Cerebellar cortex (tissue), 1 donor: Measurements from ENCODE around the gene ZNF804A.
A peak's percentile ranks its signal among the peaks of the same experiment; 100 is the strongest.

Source experiments
- DNase-seq: peaks from one replicate; pipeline ENCODE4 v3.0.0-alpha.2; 2015; ENCODE audit warnings: low spot score

Gene ZNF804A

DNA sequence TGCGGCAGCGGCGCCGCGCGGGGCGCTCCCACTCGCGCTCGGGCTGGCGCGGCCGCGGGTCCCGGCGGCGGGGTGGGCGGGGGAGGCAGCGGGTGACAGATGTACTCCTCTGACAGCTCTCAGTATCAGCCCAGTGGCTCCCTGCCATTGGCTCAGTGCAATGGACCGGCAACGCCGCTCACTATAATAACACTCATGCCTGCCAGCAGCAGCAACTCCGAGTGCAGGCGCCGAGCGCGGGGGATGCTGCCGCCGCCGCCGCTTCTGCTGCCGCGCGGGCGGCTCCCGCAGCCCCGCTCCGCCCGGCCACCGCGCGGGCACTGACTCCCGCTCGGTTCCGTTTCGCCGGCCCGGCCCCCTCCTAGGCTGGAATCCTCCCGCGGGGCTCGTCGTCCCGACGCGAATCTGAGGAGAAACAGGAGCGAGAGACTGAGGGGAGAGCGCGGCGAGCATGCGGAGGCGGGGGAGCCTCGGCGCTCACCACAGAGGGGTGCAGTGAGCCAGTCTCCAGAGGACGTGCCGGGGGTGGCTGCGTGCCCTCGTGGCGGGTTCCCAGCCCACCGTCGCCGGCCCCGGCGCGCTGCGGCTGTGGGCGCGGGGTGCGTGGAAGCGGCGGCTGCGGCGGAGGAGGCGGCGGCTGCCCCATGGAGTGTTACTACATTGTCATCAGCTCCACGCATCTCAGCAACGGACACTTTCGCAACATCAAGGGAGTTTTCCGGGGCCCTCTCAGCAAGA, at the start of gene ZNF804A:
Gene ZNF804A, plus strand, starts transcription at position 214 of the 738 bp plus-strand sequence. Its CDS starts 431 bp downstream, at position 645.
- DNase-seq, result peak; percentile 89

DNA sequence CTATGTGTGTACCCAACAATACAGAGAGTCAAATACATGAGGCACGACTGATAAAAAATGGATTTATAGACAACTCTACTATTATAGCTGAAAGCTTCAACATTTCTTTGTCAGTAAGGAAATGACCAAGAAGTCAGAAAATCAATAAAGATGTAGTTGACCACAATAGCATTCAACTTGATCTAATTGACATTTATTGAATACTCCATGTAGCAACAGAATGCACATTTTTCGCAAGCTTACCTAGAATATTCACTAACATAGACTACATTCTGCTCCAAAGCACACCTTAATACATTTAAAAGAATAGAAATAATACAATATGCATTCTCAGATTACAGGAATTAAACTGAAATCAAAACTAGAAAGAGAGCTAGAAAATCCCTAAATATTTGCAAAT, 49.2 kb upstream of the ZNF804A start:
- no peak for DNase-seq

DNA sequence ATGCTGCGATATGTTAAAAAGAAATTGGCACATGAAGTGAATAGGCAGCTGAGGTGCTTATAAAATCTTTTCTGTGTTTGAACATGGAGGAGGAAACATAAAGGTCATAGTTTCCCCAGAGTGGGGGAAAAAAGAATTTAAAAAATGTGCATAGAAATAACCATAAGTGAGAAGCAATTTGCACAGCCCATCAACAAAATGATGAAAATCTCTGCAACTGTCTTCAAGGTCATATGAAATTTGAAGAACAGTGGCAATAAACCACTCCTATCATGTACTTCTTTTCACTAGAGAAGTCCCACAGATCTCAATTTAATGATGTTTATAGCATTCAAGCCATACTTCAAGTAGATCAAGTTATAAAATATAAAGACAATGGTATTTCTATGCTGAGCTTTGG, 46.7 kb upstream of the ZNF804A start:
- no peak for DNase-seq

DNA sequence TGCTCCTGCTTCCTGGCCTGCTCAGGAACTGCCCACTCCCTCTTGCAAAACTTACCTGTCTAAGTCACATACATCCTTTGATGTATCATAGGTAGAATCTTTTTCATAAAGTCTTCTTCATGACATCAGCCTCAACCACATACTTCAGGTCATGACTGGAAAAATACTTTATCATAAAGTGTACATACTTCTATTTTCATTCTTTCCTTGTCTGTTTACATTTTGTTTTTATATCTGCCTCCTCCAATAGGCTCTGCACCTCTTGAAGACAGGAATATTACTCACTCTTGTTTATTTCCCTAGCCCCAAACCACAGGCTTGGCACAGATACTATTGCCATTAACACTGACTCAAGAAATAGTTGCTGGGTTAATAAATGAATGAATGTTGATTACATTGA, 43.6 kb upstream of the ZNF804A start:
- no peak for DNase-seq

DNA sequence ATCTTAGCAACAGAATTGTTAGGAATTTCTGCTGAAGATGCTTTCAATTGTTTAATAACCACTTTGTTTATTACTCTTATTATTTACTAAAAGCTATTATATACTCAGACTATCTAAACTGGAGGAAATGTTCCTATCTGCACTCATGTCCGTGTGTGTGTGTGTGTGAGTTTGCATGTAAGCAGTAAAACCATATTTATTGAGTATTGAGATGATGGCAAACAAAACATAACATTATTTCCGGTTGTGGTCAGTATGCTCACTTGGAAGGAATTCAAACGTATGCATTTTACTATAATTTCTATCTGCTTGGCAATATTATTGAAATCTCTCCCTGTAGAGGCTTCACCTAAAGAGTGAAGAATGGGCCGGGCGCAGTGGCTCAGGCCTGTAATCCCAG, 43.0 kb upstream of the ZNF804A start:
- no peak for DNase-seq

DNA sequence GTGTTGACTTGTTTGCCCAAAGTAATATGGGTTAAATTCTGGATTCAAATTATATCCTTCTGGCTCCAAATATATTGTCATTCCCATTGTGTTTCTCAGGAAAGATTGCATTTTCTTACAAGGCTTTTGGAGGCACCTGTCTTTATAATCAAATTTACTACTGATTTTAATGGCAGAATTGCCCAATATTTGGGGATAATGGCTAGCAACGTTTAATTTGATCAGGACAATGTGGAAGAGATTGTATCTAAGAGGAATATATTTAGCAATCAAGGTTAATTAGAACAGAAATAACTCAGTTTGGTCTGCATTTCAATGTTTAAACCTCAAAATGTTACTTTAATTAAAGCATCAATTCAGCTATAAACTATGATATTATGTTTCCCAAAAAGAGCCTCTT, 41.7 kb upstream of the ZNF804A start:
- no peak for DNase-seq

DNA sequence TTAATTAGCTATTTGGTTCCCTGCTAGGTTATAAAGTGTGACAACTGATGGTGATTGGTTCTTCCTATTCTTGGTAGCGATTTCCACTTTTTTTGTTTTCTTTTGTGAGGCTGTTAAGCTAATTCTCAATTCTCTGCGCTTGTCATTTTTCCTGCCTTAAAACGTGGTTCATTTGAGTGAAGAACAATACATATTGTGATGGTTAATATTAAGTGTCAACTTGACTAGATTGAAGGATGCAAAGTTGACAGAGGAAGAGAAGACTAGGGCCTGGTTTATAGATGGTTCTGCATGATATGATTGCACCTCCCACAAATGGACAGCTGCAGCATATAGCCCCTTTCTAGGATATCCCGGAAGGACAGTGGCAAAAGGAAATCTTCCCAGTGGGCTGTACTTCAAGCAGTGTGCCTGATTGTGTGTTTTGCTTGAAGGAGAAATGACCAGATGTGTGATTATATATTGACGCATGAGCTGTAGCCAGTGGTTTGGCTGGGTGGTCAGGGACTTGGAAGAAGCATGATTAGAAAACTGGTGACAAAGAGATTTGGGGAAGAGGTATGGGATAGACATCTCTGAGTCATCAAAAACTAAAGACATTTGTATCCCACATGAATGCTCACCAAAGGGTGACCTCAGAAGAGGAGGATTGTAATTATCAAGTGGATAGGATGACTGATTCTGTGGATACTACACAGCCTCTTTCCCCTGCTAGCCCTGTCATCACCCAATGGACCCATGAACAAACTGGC, 39.4 kb upstream of the ZNF804A start:
- DNase-seq, result no peak

DNA sequence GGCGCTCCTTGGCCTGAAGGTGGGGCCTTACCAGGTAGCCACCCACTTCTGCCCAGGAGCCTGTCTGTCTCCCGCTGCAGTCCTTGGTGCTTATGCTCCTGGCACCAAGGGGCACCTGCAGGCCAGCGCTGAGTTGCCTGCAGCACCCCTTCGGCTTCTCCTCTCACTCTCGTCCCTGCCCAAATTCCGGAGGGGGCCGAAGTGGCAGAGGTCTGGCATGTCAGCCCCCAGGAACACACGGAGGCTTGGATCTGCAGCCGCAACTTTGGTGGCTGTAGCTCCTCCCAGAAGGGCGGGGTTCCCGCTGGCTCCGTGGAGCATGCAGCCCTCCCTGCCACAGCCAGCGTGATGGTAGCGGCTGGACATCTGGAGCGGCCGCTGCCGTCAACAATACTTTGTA, 37.7 kb upstream of the ZNF804A start:
- DNase-seq, result no peak

DNA sequence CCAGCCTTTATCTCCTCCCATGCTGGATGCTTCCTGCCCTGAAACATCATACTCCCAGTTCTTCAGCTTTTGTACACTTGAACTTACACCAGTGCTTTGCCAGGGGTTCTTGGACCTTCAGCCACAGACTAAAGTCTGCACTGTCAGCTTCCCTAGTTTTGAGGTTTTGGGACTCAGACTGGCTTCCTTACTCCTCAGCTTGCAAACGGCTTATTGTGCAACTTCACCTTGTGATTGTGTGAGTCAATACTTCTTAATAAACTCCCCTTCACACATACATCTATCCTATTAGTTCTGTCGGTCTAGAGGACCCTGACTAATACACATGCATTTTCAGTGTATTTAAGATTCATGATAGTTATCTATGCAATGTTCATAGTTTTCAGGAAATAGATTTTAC, 35.8 kb upstream of the ZNF804A start:
- no peak for DNase-seq

DNA sequence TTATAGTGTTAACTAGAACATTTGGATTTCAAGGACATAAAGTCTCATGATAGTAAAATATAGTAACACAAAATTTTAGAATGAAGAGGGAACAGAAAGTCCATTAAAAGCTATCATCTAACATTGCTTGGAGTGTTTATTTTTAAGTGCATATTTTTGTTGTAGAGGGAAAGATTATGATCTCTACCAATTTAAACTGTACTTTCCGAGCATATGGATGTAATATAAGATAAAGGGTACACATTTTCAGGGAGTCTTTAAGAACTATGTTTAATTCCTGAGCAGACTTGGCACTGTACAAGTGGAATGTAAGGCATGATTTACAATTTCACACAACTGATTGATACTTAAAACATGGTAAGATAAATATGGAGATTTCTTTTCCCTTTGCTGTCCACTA, 34.2 kb upstream of the ZNF804A start:
- no peak for DNase-seq

DNA sequence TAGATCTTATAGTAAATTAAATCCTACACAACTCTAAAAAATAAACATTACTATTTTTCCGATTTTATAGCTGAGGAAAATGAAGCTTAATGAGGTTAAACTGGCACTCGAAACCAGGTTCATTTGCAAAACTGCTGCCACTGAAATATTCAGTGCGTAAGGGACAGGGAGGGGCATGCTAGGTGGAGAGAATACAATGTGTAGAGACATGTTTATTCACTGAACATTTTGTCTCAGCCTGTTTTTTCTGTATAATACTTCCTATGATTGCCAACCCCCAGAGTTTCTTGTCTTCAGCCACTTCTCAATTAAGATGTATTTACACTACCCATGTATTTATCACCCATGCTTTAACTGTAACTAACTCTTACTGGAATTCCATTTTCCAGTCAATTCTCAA, 31.6 kb upstream of the ZNF804A start:
- DNase-seq, result no peak

DNA sequence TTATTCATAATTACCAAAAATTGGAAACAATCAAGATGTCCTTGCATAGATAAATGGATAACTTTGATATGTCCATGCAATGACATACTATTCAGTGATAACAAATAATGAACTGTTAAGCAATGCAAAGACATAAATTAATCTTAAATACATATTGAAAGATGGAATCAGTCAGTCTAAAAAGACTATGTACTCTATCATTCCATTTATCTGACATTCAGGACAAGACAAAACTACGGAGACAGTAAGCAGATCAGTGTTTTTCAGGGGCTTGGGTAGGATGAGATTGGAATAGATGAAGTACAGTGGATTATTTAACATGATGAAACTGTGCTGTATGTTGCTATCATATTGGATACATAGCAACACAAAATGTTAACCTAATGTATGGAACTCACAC, 21.3 kb upstream of the ZNF804A start:
- no peak for DNase-seq

DNA sequence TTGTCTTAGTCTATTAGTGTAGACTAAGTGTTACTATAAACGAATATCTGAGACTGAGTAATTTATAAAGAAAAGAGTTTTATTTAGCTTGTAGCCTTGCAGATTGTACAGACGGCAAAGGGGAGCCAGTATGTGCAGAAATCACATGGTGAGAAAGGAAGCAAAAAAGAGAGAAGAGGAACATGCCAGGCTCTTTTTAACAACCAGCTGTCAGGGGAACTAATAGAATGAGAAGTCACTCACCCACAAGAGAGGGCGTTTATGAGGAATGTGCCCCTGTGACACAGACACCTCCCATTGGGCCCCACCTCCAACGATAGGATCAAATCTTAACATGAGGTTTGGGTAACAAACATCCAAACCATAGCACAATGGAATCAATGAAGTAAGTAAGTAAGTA, 20.6 kb upstream of the ZNF804A start:
- DNase-seq, result no peak

DNA sequence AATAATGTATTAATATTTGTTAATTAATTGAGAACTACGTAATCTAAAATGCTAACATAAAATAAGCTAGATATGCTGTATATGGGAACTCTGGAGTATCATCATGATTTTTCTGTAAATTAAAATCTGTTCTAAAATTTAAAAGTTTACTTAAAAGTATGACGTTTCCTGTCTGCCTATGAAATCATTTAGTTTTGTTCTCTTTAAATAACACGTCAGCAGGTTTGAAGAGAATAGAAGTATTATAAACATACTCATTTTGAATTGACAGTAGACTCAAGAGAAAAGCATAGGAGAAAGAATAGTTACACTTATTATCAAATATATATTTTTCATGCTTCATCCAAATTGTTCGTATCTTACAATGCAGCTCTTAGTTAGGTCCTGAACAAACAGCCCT, 19.1 kb upstream of the ZNF804A start:
- DNase-seq, result no peak

DNA sequence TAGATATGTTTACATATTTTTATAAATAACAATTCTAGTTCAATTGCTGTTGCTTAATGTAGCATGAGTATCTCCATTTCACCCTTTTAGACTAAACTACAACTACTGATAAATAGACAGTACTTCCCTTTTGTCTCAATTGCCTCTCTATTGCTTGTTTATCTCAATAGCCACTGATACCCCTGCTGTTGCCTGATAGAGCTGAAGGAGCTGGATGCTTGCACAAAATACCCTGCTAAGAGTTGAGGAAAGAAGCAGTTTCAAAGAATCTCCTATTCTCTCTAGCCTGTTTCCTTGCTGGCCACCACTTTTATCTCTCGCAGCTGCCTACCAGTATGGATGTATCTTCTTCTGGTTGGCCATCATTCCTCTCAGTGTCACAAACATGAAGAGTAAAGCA, 16.9 kb upstream of the ZNF804A start:
- DNase-seq, result no peak

DNA sequence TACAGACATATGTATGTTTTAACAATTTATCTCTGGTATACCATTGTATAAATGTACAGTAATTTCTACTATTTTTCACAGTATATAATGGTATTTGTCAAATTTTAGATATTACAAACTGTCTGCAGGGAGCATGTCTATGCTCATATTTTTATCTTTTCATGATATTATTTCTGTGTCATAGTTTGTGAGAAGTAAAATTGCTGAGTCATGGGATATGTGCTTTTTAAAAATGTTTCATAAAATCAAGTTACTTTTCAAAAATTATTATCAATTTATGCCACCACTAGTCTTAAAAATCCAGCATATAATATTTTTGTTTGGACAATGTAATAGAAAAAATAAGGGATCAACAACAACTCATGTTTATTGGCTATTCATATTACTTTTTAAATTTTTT, 9.1 kb upstream of the ZNF804A start:
- DNase-seq, result no peak

DNA sequence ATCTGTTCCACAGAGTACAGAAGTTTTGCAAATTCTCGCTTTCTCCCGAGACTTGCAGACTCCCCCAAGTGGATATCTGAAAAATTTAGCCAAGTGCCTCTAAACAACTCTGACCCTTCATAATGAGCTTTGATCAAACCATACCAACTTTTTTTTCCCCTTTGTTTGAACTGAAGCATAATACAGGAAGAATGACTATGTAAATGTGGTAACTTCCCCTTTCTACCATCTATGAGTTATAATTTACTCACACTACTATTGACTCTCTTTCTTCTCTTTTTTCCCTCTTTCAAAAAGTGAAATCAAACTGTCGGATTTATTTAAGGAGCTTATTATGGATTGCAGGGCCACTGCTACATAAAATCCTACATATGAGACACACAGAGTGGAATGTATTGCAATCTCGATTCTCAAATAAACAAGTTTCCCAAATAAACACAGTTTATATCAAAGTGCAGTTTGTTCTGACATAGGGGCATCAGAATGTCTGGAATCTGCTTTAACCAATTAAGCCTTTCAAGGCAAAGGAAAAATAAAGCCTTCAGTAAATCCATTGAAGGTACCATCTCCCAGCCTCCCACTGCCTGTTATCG, 1.4 kb upstream of the ZNF804A start:
- peak; percentile 49 for DNase-seq

DNA sequence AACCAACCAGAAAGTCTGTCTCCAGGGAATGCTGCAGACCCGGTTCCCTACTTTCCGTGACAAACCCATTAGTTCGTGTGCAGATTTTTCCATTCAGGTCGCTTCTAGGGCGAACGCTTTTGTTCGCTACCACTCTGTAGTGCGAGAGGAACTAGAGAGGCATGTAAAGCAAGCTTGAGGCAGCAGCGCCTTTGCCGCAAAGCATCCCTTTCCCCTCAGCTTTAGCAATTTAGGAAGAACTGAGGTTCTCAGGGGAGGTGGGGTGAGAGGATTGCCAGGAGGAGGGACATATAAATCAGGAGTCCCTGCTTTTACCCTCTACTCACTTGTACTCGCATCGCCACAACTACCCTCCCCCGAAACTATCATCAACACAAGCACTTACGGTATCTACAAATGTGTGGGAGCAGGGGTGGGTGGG, 748 bp upstream of the ZNF804A start:
- DNase-seq, result peak; percentile 79

DNA sequence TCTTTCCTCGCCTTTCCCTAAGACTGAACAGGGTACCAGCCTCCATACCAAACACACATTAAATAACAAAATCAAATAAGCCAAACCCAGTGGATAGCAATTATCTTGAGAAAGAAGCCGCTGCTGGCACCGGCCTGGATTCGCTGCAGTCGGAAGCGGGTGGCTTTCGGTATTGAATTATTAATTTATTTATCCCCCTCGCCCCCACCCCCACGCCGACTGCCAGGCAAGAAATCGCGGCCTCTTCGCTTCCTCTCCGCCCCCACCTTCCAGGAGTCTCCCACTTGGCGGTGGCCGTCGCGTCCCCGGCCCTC, 370 bp upstream of the ZNF804A start:
- DNase-seq, result no peak

DNA sequence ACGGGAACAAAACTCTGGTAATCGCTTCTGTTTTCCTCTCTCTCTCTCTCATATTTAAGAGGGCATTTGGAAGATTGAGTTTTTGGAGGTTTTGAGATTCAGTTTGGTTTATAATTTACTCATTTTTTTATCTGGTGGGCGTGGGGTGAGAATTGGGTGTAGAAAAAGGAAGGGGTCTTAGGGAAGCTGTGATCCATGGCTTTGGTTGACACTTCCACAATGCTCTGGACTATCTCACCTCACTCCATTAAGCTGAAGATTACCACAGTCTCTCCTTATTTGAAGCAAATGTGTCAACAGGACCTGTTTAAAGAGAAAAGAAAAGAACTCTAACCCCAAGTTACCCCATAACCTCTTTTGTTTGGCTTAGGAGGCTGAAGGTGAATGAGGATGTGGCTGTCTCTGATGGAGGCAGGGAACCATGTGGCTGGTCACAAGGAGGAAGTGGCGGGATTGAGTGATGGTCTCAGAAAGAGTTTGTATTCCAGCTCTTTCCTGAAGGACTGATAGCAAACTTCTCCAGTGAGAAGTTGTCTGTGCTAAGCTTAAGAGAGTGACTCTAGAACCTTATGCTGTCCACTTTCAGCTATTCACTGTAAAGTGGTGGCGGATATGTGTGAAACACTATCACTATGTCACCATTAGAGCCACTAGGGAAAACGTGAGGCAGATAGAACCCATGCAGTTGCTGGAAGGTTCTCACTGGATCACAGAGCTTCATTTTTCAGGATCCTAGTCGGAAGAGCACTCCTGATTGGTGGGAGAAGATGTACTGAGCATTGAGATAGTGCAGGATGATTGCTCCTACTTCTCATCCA, 934 bp downstream of the ZNF804A start:
- peak; percentile 72 for DNase-seq

DNA sequence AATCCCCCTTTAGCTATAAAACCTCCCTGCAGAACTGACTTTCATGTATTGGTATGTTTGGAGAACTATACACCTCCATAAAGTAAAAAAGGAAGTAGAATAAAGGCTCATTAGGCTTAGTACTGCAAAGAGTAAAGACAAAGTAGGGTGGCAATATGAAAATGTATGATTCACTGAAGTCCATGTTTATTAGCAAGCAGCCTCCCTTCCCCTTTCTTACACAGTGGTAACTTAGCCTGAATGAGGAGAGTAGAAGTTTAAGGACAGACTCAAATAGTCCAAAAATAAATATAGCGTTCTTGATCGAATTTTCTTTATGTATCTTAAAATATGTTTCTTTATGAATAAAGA, 1.5 kb downstream of the ZNF804A start:
- no peak for DNase-seq

DNA sequence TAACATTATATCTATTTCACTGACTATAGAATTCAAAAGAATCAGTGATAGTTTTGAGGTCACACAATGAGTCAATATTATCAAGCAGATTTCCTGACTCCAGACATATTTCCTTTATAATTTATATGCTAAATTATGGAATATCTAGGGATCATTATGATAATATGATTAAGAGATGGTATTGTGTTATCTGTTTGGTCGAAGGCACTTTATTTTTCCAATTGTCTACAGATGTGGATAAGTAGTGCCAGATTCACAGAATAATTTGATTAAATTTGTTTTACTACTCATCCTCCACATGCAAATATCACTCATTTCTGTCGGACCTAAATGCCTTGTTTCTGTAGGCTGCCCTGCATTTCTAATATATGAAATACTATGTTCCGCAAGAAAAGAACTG, 4.4 kb downstream of the ZNF804A start:
- no peak for DNase-seq

DNA sequence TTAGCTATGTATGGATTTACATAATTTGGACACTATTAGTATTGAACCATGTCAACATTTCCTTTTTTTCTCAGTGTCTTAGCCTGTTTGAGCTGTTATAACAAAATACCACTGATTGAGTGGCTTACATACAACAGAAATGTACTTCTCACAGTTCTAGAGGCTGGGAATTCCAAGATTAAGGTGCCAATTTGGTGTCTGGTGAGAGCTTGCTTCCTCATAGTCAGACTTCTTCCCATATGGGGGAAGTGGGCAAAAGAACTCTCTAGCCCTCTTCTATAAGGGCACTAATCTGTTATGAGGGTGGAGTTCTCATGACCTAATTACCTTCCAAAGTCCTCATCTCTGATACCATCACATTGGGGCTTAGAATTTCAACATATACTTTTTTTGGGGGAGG, 12.6 kb downstream of the ZNF804A start:
- no peak for DNase-seq
